HEK293 (cell line): Measurements from ENCODE around the gene MADD.

Experiments
- PRDM4 ChIP-seq: fragments of 450-650 bp; formaldehyde crosslinking; IDR thresholded peaks from 2 replicates; pipeline ENCODE4 v1.5.1; 2017; ENCODE audit warnings: missing biosample characterization, missing genetic modification characterization
- REST ChIP-seq: fragments of 450-650 bp; formaldehyde crosslinking; IDR thresholded peaks from 2 replicates; pipeline ENCODE4 v1.5.1; 2016; ENCODE audit warnings: missing biosample characterization, missing genetic modification characterization
- TCF7L2 ChIP-seq: IDR thresholded peaks from 2 replicates; pipeline ENCODE4 v1.6.1; 2011; ENCODE audit warnings: low read depth, mild to moderate bottlenecking, inconsistent platforms, low read length, moderate library complexity, borderline replicate concordance
- ZBTB48 ChIP-seq: fragments of 450-650 bp; formaldehyde crosslinking; IDR thresholded peaks from 2 replicates; pipeline ENCODE4 v1.5.1; 2016; ENCODE audit warnings: missing biosample characterization, missing genetic modification characterization
- ZBTB7A ChIP-seq: fragments of 450-650 bp; formaldehyde crosslinking; IDR thresholded peaks from 2 replicates; pipeline ENCODE4 v1.5.1; 2016; ENCODE audit warnings: low read depth, missing biosample characterization, missing genetic modification characterization
- ZNF292 ChIP-seq: fragments of 450-650 bp; formaldehyde crosslinking; IDR thresholded peaks from 2 replicates; pipeline ENCODE4 v1.5.1; 2016; ENCODE audit warnings: low read depth, missing biosample characterization, missing genetic modification characterization, borderline replicate concordance
- ZNF449 ChIP-seq: fragments of 450-650 bp; formaldehyde crosslinking; IDR thresholded peaks from 2 replicates; pipeline ENCODE4 v1.5.1; 2017; ENCODE audit warnings: missing biosample characterization, mild to moderate bottlenecking, missing genetic modification characterization, moderate library complexity
- ZNF513 ChIP-seq: fragments of 450-650 bp; IDR thresholded peaks from 2 replicates; pipeline ENCODE4 v1.5.1; 2018; ENCODE audit warnings: missing biosample characterization, missing genetic modification characterization
- ZNF664 ChIP-seq: fragments of 450-650 bp; formaldehyde crosslinking; IDR thresholded peaks from 2 replicates; pipeline ENCODE4 v1.5.1; 2016; ENCODE audit warnings: missing biosample characterization, missing genetic modification characterization
- ZNF792 ChIP-seq: fragments of 450-650 bp; formaldehyde crosslinking; IDR thresholded peaks from 2 replicates; pipeline ENCODE4 v1.5.1; 2016; ENCODE audit warnings: missing biosample characterization, missing genetic modification characterization
- ZNF830 ChIP-seq: fragments of 450-650 bp; IDR thresholded peaks from 2 replicates; pipeline ENCODE4 v1.5.0; 2018; ENCODE audit warnings: missing biosample characterization, missing genetic modification characterization, low read depth, mild to moderate bottlenecking, moderate library complexity
- ZSCAN16 ChIP-seq: fragments of 450-650 bp; formaldehyde crosslinking; IDR thresholded peaks from 2 replicates; pipeline ENCODE4 v1.5.1; 2016; ENCODE audit warnings: missing biosample characterization, missing genetic modification characterization
- TF ChIP-seq, protein P1 (sequence below): fragments of 450-650 bp; formaldehyde crosslinking; IDR thresholded peaks from 2 replicates; pipeline ENCODE4 v1.5.1; 2016; ENCODE audit warnings: missing biosample characterization, missing genetic modification characterization
- TF ChIP-seq, protein P2 (sequence below): fragments of 450-650 bp; formaldehyde crosslinking; IDR thresholded peaks from 2 replicates; pipeline ENCODE4 v1.5.1; 2016; ENCODE audit warnings: missing biosample characterization, missing genetic modification characterization, borderline replicate concordance

GRCh38 chr11:47331454-47332302 is 61.7 kb downstream of the MADD start:
- TF ChIP-seq, protein P1, sequence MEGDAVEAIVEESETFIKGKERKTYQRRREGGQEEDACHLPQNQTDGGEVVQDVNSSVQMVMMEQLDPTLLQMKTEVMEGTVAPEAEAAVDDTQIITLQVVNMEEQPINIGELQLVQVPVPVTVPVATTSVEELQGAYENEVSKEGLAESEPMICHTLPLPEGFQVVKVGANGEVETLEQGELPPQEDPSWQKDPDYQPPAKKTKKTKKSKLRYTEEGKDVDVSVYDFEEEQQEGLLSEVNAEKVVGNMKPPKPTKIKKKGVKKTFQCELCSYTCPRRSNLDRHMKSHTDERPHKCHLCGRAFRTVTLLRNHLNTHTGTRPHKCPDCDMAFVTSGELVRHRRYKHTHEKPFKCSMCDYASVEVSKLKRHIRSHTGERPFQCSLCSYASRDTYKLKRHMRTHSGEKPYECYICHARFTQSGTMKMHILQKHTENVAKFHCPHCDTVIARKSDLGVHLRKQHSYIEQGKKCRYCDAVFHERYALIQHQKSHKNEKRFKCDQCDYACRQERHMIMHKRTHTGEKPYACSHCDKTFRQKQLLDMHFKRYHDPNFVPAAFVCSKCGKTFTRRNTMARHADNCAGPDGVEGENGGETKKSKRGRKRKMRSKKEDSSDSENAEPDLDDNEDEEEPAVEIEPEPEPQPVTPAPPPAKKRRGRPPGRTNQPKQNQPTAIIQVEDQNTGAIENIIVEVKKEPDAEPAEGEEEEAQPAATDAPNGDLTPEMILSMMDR (tag by site-specific recombination): no peak
- TF ChIP-seq TCF7L2 (no peak), ZNF449 (no peak), REST (tag by site-specific recombination) (no peak), ZBTB7A (tag by site-specific recombination) (no peak), ZSCAN16 (tag by site-specific recombination) (no peak), ZNF792 (no peak), ZNF830 (tag by site-specific recombination) (no peak), PRDM4 (tag by site-specific recombination) (no peak), ZNF664 (tag by site-specific recombination) (no peak), ZNF292 (no peak), ZNF513 (tag by site-specific recombination) (no peak), ZBTB48 (no peak)
- TF ChIP-seq, protein P2, sequence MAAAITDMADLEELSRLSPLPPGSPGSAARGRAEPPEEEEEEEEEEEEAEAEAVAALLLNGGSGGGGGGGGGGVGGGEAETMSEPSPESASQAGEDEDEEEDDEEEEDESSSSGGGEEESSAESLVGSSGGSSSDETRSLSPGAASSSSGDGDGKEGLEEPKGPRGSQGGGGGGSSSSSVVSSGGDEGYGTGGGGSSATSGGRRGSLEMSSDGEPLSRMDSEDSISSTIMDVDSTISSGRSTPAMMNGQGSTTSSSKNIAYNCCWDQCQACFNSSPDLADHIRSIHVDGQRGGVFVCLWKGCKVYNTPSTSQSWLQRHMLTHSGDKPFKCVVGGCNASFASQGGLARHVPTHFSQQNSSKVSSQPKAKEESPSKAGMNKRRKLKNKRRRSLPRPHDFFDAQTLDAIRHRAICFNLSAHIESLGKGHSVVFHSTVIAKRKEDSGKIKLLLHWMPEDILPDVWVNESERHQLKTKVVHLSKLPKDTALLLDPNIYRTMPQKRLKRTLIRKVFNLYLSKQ (tag by site-specific recombination): no peak
